Sciatic nerve (tissue), 2 donors: ENCODE measurements around the gene ST8SIA5. TPM values are rescaled to one million over a fixed set of nuclear protein-coding genes. Genes with fewer than 3 reads are reported as not detected.

Experiments
- ATAC-seq: fragments of 200-7000 bp; cut with Tn5 transposase; one replicate; pipeline ENCODE4 v1.9.1; 2020; ENCODE audit warnings: mild to moderate bottlenecking, moderate library complexity
- DNase-seq: peaks from one replicate; pipeline ENCODE4 v3.0.0-alpha.2; 2020; ENCODE audit warnings: low spot score
- intact Hi-C: fragments of 100-400 bp; cut with DNase I; formaldehyde crosslinking; loops from one replicate; pipeline ENCODE4 v1.14.2; 2022
- total RNA-seq: library from RNA; stranded (reverse); fragmentation: NEBNext Ultra II Directional; extraction: Animal tissue kit (Norgen Biotek cat#: 25700); gene quantifications from one replicate; pipeline ENCODE4 v1.2.1, GENCODE V29; 2021
- donor health status: DM: no; HTN: no; CAD: no.
- donor health status: DM: no; HTN: no; CAD: no.

Gene ST8SIA5
- total RNA-seq, 1 donor from 2014 or later = 0.22 TPM

GRCh38 chr18:46679846-46680598 lies 76.8 kb downstream of the ST8SIA5 start:
- intact Hi-C loops = no loop called here
- DNase-seq (no peak), ATAC-seq (no peak)

- intact Hi-C loops = no loop called here
These were observed 78.0 kb downstream of the ST8SIA5 start for GRCh38 chr18:46678785-46679399.

GRCh38 chr18:46678041-46678440 lies 78.8 kb downstream of the ST8SIA5 start:
- intact Hi-C loops = no loop called here
- DNase-seq = no peak
- no peak for ATAC-seq

More at GRCh38 chr18:46678785-46679399, 78.0 kb downstream of the ST8SIA5 start:
- no peak for DNase-seq
- no peak for ATAC-seq

- no peak for ATAC-seq
- intact Hi-C loops = no loop called here
- DNase-seq = no peak
These were observed 79.2 kb downstream of the ST8SIA5 start for GRCh38 chr18:46677611-46678010.

GRCh38 chr18:46676182-46676835 lies 80.5 kb downstream of the ST8SIA5 start:
- DNase-seq (no peak), ATAC-seq (no peak)
- intact Hi-C loops = no loop called here

GRCh38 chr18:46675112-46675511 lies 81.7 kb downstream of the ST8SIA5 start:
- DNase-seq (no peak), ATAC-seq (no peak)
- intact Hi-C loops = no loop called here

GRCh38 chr18:46672062-46672970 lies 84.5 kb downstream of the ST8SIA5 start:
- DNase-seq (no peak), ATAC-seq (no peak)
- intact Hi-C loops = no loop called here

GRCh38 chr18:46668694-46669093 lies 88.2 kb downstream of the ST8SIA5 start:
- ATAC-seq = no peak
- no peak for DNase-seq
- intact Hi-C loops = loop anchor here (10.0 kb wide), 1 partner anchor 514 kb away; no protein-coding TSS in a partner anchor

GRCh38 chr18:46668135-46668534 lies 88.7 kb downstream of the ST8SIA5 start:
- intact Hi-C loops = loop anchor here (10.0 kb wide), 1 partner anchor 513 kb away; no protein-coding TSS in a partner anchor
- no peak for ATAC-seq
- DNase-seq = no peak

GRCh38 chr18:46663539-46663938 lies 93.3 kb downstream of the ST8SIA5 start:
- ATAC-seq (no peak), DNase-seq (no peak)
- intact Hi-C loops = loop anchor here (10.0 kb wide), 1 partner anchor 509 kb away; no protein-coding TSS in a partner anchor

- DNase-seq (no peak), ATAC-seq (no peak)
- intact Hi-C loops = loop anchor here (10.0 kb wide), 1 partner anchor 506 kb away; no protein-coding TSS in a partner anchor
These were observed 95.7 kb downstream of the ST8SIA5 start for GRCh38 chr18:46660957-46661749.

- intact Hi-C loops = loop anchor here (10.0 kb wide), 1 partner anchor 485 kb away; a partner anchor contains a TSS
- ATAC-seq (no peak), DNase-seq (no peak)
These were observed 97.4 kb downstream of the ST8SIA5 start for GRCh38 chr18:46659484-46659883.

- DNase-seq (no peak), ATAC-seq (no peak)
- intact Hi-C loops = loop anchor here (10.0 kb wide), 1 partner anchor 483 kb away; a partner anchor contains a TSS
These were observed 99.5 kb downstream of the ST8SIA5 start, which contains the start of gene LOXHD1 for GRCh38 chr18:46657115-46657955. LOXHD1 (minus strand) TSS chr18:46657220; CDS start chr18:46657033, 187 bp downstream.

GRCh38 chr18:46656326-46657114 lies 100.3 kb downstream of the ST8SIA5 start:
- intact Hi-C loops = loop anchor here (10.0 kb wide), 1 partner anchor 482 kb away; a partner anchor contains a TSS
- ATAC-seq (no peak), DNase-seq (no peak)

- ATAC-seq (no peak), DNase-seq (no peak)
- intact Hi-C loops = loop anchor here (10.0 kb wide), 1 partner anchor 478 kb away; a partner anchor contains a TSS
These were observed 104.5 kb downstream of the ST8SIA5 start for GRCh38 chr18:46652372-46652771.

- DNase-seq = no peak
- intact Hi-C loops = loop anchor here (10.0 kb wide), 1 partner anchor 476 kb away; a partner anchor contains a TSS
- ATAC-seq = no peak
These were observed 106.2 kb downstream of the ST8SIA5 start for GRCh38 chr18:46650681-46651080.
